SK-N-SH (cell line): ENCODE results near the gene FABP2. TPM values are rescaled to one million over a fixed set of nuclear protein-coding genes. Genes with fewer than 3 reads are reported as not detected.

ENCODE experiments used
- CTCF ChIA-PET: fragments of 300-600, 350-600 bp; formaldehyde crosslinking; extraction: SDS; loops from one replicate; lab custom pipeline; 2021; lab: Yijun Ruan, JAX
- POLR2A ChIA-PET: fragments of 350-600 bp; sonication (Branson Sonifier 250); formaldehyde crosslinking; extraction: SDS; loops from one replicate; lab custom pipeline; 2020; ENCODE audit warnings: antibody characterized with exemption, inconsistent platforms; lab: Yijun Ruan, JAX
- DNase-seq: peaks from one replicate; pipeline ENCODE4 v3.0.0; 2012
- H2AFZ ChIP-seq: fragments of 200-600 bp; sonication (generic); 2 replicates; pipeline ENCODE4 v1.8.1; 2016; ENCODE audit warnings: antibody characterized with exemption, mild to moderate bottlenecking, low read depth
- H3F3A ChIP-seq: fragments of 200-600 bp; sonication (generic); replicated peaks from 2 replicates; pipeline ENCODE3; 2016; ENCODE audit warnings: antibody characterized with exemption, mild to moderate bottlenecking; ENCODE audit not compliant: insufficient read depth
- H3K27ac ChIP-seq, 2 experiments: fragments of 200-500 bp in 1 of 2; fragments of 200-600 bp in 1 of 2; sonication (Bioruptor generic) in 1 of 2; sonication (generic), shearing (Covaris generic) in 1 of 2; 2 replicates each; pipeline versions ENCODE4 v1.5.1 to v1.6.1; 2014 to 2016; ENCODE audit warnings: low read depth in 2 of 2, inconsistent platforms in 1 of 2, low read length in 1 of 2, mild to moderate bottlenecking in 1 of 2, mixed read lengths in 1 of 2
- H3K27me3 ChIP-seq: fragments of 200-600 bp; sonication (generic), shearing (Covaris generic); 2 replicates; pipeline ENCODE4 v1.6.1; 2016; ENCODE audit warnings: mixed run types; ENCODE audit not compliant: insufficient read depth
- H3K36me3 ChIP-seq, 2 experiments: fragments of 200-500 bp in 1 of 2; fragments of 200-600 bp in 1 of 2; sonication (Bioruptor generic) in 1 of 2; sonication (generic) in 1 of 2; replicated peaks in 1 of 2; 2 replicates each; pipeline versions ENCODE3 to v1.5.1; 2014 to 2016; ENCODE audit warnings: low read length in 1 of 2, mild to moderate bottlenecking in 1 of 2; ENCODE audit not compliant: insufficient read depth in 2 of 2, control insufficient read depth in 1 of 2
- H3K4me1 ChIP-seq, 2 experiments: fragments of 200-500 bp in 1 of 2; fragments of 200-600 bp in 1 of 2; sonication (Bioruptor generic) in 1 of 2; sonication (generic), shearing (Covaris generic) in 1 of 2; 2 replicates each; pipeline versions ENCODE4 v1.5.1 to v1.6.1; 2014 to 2016; ENCODE audit warnings: low read depth in 1 of 2, low read length in 1 of 2, mixed run types in 1 of 2; ENCODE audit not compliant: insufficient read depth in 2 of 2, control insufficient read depth in 1 of 2
- H3K4me2 ChIP-seq: fragments of 200-600 bp; sonication (generic), shearing (Covaris generic); 2 replicates; pipeline ENCODE4 v1.6.1; 2017; ENCODE audit warnings: mixed run types
- H3K4me3 ChIP-seq, 2 experiments: fragments of 200-500 bp in 1 of 2; fragments of 200-600 bp in 1 of 2; sonication (Bioruptor generic) in 1 of 2; sonication (generic), shearing (Covaris generic) in 1 of 2; 2 replicates each; pipeline versions ENCODE4 v1.5.1 to v1.8.1; 2014 to 2016; ENCODE audit warnings: low read depth in 2 of 2, inconsistent platforms in 1 of 2, low read length in 1 of 2, mild to moderate bottlenecking in 1 of 2, mixed read lengths in 1 of 2, moderate library complexity in 1 of 2
- H3K79me2 ChIP-seq: fragments of 200-600 bp; sonication (generic); 2 replicates; pipeline ENCODE4 v1.8.1; 2017; ENCODE audit warnings: mild to moderate bottlenecking; ENCODE audit not compliant: insufficient read depth
- H3K9ac ChIP-seq: fragments of 200-600 bp; sonication (generic); 2 replicates; pipeline ENCODE4 v1.6.1; 2017; ENCODE audit warnings: mixed run types
- H3K9me2 ChIP-seq: fragments of 200-600 bp; sonication (generic); 2 replicates; pipeline ENCODE4 v1.6.1; 2017; ENCODE audit warnings: mixed run types
- H3K9me3 ChIP-seq: fragments of 200-600 bp; sonication (generic); 2 replicates; pipeline ENCODE4 v1.6.1; 2017; ENCODE audit warnings: mixed run types, mild to moderate bottlenecking, moderate library complexity
- H4K20me1 ChIP-seq: fragments of 200-600 bp; sonication (generic); 2 replicates; pipeline ENCODE4 v1.6.1; 2017; ENCODE audit warnings: mild to moderate bottlenecking, mixed run types; ENCODE audit not compliant: insufficient read depth
- CHD2 ChIP-seq: fragments of 150-350 bp; IDR thresholded peaks from 2 replicates; pipeline ENCODE4 v1.6.1; 2018; ENCODE audit warnings: low read length; ENCODE audit not compliant: partially characterized antibody
- CTCF ChIP-seq: fragments of 200-600 bp; sonication (generic); IDR thresholded peaks from 2 replicates; pipeline ENCODE4 v1.6.1; 2017; ENCODE audit warnings: antibody characterized with exemption, mild to moderate bottlenecking, moderate library complexity
- ELF1 ChIP-seq: IDR thresholded peaks from 2 replicates; pipeline ENCODE4 v1.4.0; 2012
- FOSL2 ChIP-seq: IDR thresholded peaks from 2 replicates; pipeline ENCODE4 v1.4.0; 2012; ENCODE audit warnings: low read depth, mild to moderate bottlenecking, moderate library complexity, borderline replicate concordance
- GABPA ChIP-seq: IDR thresholded peaks from 2 replicates; pipeline ENCODE4 v1.4.0; 2012; ENCODE audit warnings: low read depth, mild to moderate bottlenecking
- GATA2 ChIP-seq: sonication (generic); formaldehyde crosslinking; IDR thresholded peaks from 2 replicates; pipeline ENCODE4 v1.5.0; 2020; ENCODE audit warnings: mild to moderate bottlenecking, missing genetic modification reagents
- JUND ChIP-seq: IDR thresholded peaks from 2 replicates; pipeline ENCODE4 v1.4.0; 2012
- NFIC ChIP-seq: IDR thresholded peaks from 2 replicates; pipeline ENCODE4 v1.4.0; 2012; ENCODE audit warnings: borderline replicate concordance
- RCOR1 ChIP-seq: fragments of 150-350 bp; IDR thresholded peaks from 2 replicates; pipeline ENCODE4 v1.6.1; 2017; ENCODE audit warnings: antibody characterized with exemption, low read length
- RXRA ChIP-seq: IDR thresholded peaks from 2 replicates; pipeline ENCODE4 v1.4.0; 2012; ENCODE audit warnings: low read depth, mild to moderate bottlenecking, borderline replicate concordance
- SMC3 ChIP-seq: IDR thresholded peaks from 2 replicates; pipeline ENCODE4 v1.6.1; 2012; ENCODE audit warnings: low read depth, low read length, improper control_type of control experiment
- TAF1 ChIP-seq: IDR thresholded peaks from 2 replicates; pipeline ENCODE4 v1.6.1; 2012; ENCODE audit warnings: low read depth, mild to moderate bottlenecking, low read length, moderate library complexity, borderline replicate concordance
- TCF12 ChIP-seq: IDR thresholded peaks from 2 replicates; pipeline ENCODE4 v1.4.0; 2012
- USF1 ChIP-seq: IDR thresholded peaks from 2 replicates; pipeline ENCODE4 v1.4.0; 2012; ENCODE audit warnings: low read depth, borderline replicate concordance
- YY1 ChIP-seq: IDR thresholded peaks from 2 replicates; pipeline ENCODE4 v1.4.0; 2012; ENCODE audit warnings: low read depth, mild to moderate bottlenecking
- WGBS: methylation state at CpG from one replicate; pipeline ENCODE4 v1.1.6; 2017; ENCODE audit warnings: low lambda C conversion rate; 5-methylcytosine and 5-hydroxymethylcytosine counted together
- polyA plus RNA-seq, 3 experiments: library from polyadenylated mRNA; depleted of rRNA; stranded (reverse); fragments of >200 nt; gene quantifications; 2 replicates each; pipeline ENCODE4 v1.2.3, GENCODE V29; 2012
- TF ChIP-seq, protein P1 (sequence below): IDR thresholded peaks from 2 replicates; pipeline ENCODE4 v1.6.1; 2012; ENCODE audit warnings: mild to moderate bottlenecking, low read depth, low read length, moderate library complexity

Gene FABP2
- polyA plus RNA-seq, 1 of the 3 experiments (the other 2 are of a cell fraction): not detected

DNA sequence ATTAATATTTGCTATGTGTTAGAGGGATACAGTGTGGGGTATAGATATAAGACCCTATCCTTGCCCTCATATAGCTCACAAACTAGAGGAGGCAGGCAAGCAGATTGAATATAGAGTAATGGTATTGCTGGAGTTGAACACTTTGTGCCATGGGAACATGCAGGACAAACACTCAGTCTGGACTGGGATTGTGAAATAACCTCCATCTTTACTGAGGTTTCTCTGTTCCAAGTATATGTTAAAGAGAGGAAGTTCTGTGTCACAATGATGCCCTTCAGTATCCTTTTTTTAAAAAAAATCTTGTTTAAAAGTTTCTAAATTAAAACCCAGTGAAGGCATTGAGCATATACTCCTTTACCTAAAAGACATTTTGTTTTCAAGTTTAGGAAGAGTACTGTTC lies 8.7 kb downstream of the FABP2 start:
- H3K9me2 ChIP-seq: no peaks in the 10 kb centered on the region
- H3K4me3 ChIP-seq: no peak overlapping the region
- H3K27me3 ChIP-seq: no peaks in the 10 kb centered on the region
- H3K79me2 ChIP-seq: no peaks in the 10 kb centered on the region
- H3K9me3 ChIP-seq: no peaks in the 10 kb centered on the region
- no peak overlapping the region for H3K4me2 ChIP-seq
- H2AFZ ChIP-seq: no peak overlapping the region
- H4K20me1 ChIP-seq: no peaks in the 10 kb centered on the region
- ChIA-PET CTCF (interaction anchor here (1.2 to 1.8 kb wide), 2 partner anchors 177 to 180 kb away, joined by 6 to 7 read pairs; no protein-coding TSS in a partner anchor), POLR2A (no interaction called here)
- TF ChIP-seq GABPA: no peak
- no peak for TF ChIP-seq NFIC
- TF ChIP-seq JUND: no peak
- TF ChIP-seq USF1: no peak
- no peaks in the 10 kb centered on the region for H3K36me3 ChIP-seq
- H3K4me1 ChIP-seq: no peaks in the 10 kb centered on the region
- H3F3A ChIP-seq: no peaks in the 10 kb centered on the region
- no peak overlapping the region for H3K9ac ChIP-seq
- no peak overlapping the region for H3K27ac ChIP-seq
- no peak for DNase-seq

GRCh38 chr4:119310826-119311225 lies 11.1 kb downstream of the FABP2 start:
- WGBS: 47% methylated on average over 1 of the region's 1 CpG
- Histone ChIP-seq H3K9me3 (no peaks in the 10 kb centered on the region), H3F3A (no peaks in the 10 kb centered on the region), H3K4me1 (no peaks in the 10 kb centered on the region), H4K20me1 (no peaks in the 10 kb centered on the region), H3K9ac (no peak overlapping the region), H3K9me2 (no peaks in the 10 kb centered on the region), H3K79me2 (no peaks in the 10 kb centered on the region), H3K4me2 (no peak overlapping the region), H3K4me3 (no peak overlapping the region), H3K27me3 (no peaks in the 10 kb centered on the region), H3K36me3 (no peaks in the 10 kb centered on the region), H3K27ac (no peak overlapping the region), H2AFZ (no peak overlapping the region)
- no peak for DNase-seq
- ChIA-PET CTCF (interaction anchor here (0.7 kb wide), 1 partner anchor 316 kb away, joined by 3 read pairs; no protein-coding TSS in a partner anchor), POLR2A (interaction anchor here (0.9 kb wide), 1 partner anchor 10 kb away, joined by 3 read pairs; a partner anchor contains a TSS)
- no peak for TF ChIP-seq NFIC
- TF ChIP-seq GATA2 (CRISPR knock-in tag): no peak
- TF ChIP-seq CTCF: no peak
- TF ChIP-seq FOSL2: no peak
- TF ChIP-seq YY1: no peak
- no peak for TF ChIP-seq SMC3
- no peak for TF ChIP-seq RCOR1
- no peak for TF ChIP-seq CHD2
- TF ChIP-seq TCF12: no peak
- TF ChIP-seq RXRA: no peak
- no peak for TF ChIP-seq ELF1
- TF ChIP-seq USF1: no peak
- TF ChIP-seq, protein P1, sequence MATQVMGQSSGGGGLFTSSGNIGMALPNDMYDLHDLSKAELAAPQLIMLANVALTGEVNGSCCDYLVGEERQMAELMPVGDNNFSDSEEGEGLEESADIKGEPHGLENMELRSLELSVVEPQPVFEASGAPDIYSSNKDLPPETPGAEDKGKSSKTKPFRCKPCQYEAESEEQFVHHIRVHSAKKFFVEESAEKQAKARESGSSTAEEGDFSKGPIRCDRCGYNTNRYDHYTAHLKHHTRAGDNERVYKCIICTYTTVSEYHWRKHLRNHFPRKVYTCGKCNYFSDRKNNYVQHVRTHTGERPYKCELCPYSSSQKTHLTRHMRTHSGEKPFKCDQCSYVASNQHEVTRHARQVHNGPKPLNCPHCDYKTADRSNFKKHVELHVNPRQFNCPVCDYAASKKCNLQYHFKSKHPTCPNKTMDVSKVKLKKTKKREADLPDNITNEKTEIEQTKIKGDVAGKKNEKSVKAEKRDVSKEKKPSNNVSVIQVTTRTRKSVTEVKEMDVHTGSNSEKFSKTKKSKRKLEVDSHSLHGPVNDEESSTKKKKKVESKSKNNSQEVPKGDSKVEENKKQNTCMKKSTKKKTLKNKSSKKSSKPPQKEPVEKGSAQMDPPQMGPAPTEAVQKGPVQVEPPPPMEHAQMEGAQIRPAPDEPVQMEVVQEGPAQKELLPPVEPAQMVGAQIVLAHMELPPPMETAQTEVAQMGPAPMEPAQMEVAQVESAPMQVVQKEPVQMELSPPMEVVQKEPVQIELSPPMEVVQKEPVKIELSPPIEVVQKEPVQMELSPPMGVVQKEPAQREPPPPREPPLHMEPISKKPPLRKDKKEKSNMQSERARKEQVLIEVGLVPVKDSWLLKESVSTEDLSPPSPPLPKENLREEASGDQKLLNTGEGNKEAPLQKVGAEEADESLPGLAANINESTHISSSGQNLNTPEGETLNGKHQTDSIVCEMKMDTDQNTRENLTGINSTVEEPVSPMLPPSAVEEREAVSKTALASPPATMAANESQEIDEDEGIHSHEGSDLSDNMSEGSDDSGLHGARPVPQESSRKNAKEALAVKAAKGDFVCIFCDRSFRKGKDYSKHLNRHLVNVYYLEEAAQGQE: no peak
- TF ChIP-seq TAF1: no peak
